NCI-H1694 treated with DMSO at 0.1 percent for 48 hours (cell line): ENCODE measurements around the gene INPP4B.
"Not testable (repeated sequence)": the region's sequence is repeated elsewhere in the genome, so short reads cannot be mapped to it uniquely, and the experiment has no call there.

Experiments used
- DNase-seq: peaks from one replicate; lab custom pipeline; 2025; lab: John Stamatoyannopoulos, UW

INPP4B gene

DNA sequence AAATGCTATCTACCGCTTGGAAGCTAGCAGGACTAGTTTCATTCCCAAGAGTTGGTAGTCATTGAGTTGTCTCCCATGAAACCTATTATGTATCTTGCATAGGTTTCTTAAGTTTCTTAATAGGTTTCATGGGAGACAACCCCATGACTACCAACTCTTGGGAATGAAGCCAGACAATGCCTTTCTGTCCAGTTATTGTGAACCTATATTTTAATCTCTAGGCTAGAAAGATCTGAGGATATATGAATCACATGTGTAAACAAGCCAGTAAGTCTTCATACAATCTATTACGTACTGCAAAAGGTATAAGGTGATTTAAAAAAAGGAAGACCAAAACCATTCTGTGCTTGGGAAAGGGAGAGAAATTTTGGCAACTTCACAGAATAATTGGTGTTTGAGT lies 162.6 kb downstream of the INPP4B start:
- no peak for DNase-seq

DNA sequence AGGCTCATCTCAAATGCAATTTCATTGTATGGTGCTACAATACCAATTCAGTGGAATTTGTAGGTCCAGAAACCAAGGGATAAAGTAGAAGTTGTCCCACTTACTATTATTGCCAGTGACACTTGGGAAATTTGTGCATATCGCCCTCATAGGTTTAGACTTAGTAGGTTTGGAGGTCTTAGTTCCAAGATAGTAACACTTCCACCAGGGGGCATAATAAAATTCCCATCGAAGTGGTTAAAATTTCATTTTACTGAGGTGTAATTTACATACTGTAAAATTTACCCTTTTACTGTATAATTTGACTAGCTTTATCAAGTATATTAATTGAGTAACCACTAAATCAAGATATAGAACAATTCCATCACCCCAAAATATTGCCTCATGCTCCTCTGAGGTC lies 174.6 kb downstream of the INPP4B start:
- no peak for DNase-seq

DNA sequence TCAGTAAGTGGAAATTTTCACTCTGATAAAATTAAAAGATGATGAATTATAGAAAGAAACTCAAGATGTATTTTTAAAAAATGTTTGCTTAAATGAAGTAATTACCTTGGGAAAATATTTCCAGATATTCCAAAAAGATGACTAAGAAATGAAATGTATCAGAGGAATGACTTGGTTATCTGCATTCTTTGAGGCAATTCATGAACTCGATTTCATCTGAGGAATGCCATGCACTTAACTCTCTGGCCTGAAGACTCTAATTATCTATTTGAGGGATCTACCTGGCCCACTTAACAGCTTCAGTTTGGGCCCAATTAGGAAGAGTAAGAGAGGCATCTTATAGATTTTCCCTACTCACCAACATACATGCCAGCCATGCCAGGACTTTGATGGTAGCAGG lies 182.3 kb downstream of the INPP4B start:
- no peak for DNase-seq

DNA sequence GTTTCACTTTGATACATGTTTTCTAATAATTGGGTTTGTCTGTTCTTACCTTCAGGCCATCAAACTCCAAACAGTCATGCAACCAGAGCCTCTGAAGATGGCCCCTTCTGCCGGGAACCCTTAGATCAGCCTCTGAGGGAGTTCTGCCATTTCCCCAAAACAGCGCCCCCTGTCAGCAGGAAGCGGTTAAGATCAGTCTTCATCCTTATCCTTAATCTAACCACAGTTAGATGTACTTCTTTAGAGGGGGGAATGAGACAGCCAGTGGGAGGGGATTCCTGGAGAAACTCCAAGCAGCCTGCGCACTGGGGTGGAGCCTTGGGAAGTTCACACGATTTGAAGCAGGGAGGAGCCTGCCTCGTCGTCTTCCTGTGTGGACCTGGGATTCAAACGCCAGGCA lies 185.4 kb downstream of the INPP4B start:
- no peak for DNase-seq

DNA sequence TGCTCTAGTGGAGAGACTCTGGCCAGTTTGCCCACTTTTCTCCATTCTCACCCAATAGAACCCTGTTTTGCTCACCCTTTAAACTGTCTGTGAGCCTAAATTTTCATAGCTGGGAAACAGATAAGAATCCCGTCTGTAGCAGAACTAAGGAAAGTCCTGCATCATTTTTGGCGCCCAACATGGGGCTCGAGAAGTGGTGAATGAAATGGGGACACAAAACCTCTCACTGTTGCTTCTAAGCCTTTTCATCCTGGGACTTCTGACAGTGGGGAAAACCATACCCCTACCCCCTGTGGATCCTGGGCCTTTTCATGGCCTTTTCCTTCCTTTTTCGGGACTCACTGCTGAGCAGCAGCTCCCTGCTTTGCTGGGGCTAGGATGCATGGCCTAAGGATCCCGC lies 189.9 kb downstream of the INPP4B start:
- DNase-seq: no peak

DNA sequence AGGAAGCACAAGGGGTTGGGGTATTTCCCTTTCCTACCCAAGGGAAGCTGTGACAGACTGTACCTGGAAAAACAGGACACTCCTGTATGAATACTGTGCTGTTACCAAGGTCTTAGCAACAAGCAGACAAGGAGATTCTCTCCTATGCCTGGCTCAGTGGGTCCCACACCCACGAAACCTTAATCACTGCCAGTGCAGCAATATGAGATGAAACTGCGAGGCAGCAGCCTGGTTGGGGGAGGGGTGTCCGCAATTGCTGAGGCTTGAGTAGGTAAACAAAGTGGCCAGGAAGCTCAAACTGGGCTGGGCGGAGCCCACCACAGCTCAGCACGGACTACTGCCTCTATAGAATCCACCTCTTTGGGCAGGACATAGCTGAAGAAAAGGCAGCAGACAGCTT lies 197.7 kb downstream of the INPP4B start:
- no peak for DNase-seq

DNA sequence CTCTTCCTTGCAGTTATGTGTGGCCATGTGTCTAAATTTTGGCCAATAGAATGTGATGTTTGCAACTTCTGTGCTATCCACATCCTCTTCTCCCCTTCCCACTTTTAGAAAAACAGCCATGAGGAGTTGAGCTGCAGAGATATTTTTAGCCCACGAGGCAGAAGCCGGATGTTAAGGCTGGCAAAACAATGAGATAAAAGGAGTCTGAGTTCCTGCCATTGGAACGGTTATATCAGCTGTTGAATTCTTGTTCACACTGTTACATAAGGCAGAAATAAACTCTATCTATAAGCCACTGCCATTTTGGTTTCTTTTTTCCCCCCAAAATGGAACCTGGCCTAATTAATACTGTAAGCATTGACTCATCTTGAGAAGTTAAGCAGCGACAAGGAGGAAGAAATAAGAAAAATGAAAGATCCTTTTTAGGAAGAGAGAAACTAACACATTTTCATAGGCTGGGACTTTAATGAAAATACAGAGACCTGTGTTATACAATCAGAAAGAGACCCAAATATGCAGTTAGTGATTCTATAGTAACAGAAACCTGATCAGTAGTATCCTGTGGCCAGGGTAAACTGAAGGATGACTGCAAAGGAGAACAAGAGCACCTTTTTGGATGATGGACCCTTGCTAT lies 200.5 kb downstream of the INPP4B start:
- no peak for DNase-seq

DNA sequence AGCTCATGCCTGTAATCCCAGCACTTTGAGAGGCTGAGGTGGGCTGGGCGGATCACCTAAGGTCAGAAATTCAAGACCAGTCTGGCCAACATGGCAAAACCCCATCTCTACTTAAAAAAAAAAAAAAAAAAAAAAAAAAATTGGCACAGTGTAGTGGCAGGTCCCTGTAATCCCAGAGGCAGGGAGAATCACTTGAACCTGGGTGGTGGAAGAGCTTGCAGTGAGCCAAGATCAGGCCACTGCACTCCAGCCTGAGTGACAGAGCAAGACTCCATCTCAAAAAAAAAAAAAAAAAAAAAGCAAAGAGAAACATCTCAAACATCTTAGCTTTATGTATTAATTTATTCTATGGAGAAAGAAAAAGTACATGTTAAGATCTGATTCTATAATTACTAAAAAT lies 201.5 kb downstream of the INPP4B start:
- not testable (repeated sequence) for DNase-seq

DNA sequence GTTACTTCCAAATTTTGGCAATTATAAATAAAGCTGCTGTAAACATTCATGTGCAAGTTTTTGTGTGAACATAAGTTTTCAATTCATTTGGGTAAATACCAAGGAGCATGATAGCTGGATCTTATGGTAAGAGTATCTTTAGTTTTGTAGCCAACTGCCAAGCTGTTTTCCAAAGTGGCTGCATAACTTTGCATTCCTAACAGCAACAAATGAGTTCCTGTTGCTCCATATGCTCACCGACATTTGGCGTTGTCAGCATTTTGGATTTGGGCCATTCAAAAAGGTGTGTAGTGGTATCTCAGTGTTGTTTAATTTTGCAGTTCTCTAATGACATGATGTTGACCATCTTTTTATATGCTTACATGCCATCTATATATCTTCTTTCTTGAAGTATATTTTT lies 208.5 kb downstream of the INPP4B start:
- no peak for DNase-seq

DNA sequence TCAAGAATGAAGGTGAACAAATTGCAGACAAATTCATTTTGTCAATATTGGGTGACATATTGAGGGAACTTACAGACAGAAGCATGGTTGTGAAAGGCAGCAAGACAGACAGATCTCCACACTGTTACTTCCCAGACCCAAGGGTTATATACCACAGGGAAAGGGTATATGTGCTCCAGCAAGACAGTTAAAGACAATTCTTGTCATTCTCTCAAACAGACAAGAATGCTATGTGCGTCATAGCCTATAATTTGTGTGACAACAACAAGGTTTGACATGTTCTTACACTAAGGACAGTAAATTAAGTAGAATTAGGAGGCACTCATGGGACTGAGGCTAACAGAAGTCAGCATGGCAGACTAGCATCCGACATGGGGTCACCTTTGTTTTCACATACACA lies 214.3 kb downstream of the INPP4B start:
- DNase-seq: no peak

DNA sequence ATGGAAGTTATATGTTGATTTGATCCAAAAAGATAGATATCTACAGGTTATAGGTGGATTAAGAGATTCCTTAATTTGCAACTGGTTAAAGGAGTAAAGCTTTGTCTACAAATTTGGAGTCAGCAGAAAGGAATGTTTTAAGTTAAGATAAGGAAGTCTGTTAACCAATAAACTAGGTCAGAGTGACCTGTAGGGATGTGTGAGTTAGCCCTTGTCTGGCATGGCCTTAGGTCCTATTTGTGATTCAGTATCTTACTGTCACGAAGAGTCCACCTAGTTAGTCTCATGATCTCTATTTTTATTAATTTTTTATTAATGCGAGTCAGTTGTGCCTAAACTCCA lies 230.8 kb downstream of the INPP4B start:
- no peak for DNase-seq

DNA sequence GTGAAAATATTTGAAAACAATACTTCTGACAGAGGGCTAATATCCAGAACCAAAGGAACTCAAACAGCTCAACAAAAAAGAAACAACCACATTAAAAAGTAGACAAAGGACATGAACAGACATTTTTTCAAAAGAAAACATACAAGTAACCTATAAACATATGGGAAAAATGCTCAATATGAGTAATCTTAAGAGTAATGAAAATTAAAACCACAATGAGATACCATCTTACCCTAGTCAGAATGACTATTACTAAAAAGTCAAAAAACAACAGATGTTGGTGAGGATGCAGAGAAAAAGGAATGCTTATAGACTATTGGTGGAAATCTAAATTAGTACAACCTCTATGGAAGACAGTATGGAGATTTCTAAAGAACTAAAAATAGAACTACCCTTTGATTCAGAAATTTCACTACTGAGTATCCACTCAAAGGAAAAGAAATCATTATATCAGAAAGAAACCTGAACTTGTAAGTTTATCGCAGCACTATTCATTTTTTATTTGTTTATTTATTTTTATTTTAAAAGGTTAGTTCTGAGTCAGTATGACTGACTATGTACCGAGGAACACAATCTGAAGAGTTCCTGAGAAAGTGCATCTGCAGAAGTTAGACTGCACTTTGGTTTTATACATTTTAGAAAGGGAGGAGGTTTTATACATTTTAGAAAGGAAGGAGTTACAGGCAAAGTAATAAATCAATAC lies 231.3 kb downstream of the INPP4B start:
- DNase-seq: no peak

DNA sequence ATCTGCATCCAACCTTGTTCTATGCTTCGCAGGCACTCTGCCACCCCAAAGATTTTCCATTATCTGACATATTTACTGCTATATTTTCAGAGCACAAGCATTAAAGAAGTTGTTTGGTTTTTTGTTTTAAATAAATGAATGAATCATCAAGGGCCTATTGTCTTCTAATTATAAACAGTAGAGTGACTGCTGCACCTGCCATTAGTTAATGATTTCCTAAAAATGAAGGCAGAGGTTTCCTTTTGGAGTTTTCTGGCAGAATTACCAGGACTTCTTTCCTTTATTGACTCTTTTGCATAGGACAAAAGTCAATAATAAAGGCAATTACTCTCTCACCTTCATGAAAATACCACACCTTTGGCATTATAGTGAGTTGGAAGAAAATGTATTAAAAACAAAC lies 238.1 kb downstream of the INPP4B start:
- DNase-seq: no peak

DNA sequence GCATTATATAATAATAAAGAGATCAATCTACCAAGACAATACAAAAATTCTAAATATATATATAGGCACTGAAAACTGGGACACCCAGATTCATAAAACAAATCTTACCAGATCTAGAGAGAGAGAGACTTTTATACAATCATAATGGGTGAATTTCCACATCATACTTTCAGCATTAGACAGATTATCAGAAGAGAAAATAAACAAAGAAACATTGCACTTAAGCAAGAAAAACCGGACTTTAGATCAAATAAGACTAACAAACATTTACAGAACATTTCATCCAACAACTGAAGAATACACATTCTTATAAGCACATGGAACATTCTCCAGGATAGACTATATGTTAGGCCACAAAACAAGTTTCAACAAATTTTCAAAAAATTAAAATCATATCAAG lies 245.1 kb downstream of the INPP4B start:
- no peak for DNase-seq

DNA sequence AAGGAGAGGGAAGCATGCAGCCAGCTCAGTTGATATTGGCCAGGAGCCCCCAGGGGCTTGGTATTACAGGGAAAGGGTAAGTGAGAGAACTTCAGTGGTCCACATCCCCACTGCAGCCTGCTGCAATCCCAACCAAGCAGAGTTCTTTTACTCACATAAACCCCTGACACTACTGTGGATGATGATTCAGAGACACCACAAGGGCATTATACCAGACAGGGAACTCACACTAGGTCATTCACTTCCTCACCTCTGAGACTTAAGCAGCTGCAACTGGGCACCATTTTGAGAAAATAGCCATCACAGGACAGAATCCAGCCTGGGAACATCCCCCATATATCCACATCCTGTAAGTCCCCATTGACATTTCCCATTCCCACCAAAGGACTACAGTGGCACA lies 248.0 kb downstream of the INPP4B start:
- DNase-seq: no peak

DNA sequence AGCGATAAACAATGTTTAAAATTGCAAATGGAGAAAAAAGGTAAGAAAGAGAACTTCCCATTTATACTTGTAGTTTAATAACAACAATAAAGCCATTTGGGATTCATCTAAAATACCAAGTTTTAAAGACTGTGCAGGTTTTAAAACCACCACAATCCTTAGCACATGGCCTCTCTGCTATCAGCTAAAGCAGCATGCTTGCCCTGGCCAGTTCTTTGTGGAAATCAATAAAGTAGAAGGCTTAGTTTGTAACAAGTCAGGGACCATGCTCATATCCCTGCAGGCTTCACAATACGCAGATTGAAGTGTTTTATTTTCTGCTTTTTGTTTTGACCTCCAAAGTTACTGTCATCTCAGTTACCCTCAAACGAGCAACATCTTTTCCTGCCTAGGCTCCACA lies 249.5 kb downstream of the INPP4B start:
- no peak for DNase-seq

DNA sequence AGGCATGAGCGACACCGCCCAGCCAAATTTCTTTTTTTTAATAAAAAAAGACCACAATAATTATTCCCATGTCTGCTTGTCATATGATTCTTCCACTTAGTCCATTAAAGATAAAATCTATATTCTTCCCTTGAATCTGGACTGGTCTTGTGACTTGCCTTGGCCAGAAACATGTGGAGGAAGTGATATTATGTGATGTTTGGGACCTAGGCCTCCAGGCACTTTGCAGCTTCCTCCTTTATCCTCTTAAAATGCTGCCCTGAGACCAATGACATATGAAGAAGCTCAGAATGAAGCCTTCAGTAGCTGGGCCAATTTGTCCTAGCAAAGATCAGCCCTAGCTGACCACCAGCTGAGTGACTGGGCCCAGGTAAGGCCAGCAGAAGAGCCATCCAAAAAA lies 250.0 kb downstream of the INPP4B start:
- DNase-seq: no peak

DNA sequence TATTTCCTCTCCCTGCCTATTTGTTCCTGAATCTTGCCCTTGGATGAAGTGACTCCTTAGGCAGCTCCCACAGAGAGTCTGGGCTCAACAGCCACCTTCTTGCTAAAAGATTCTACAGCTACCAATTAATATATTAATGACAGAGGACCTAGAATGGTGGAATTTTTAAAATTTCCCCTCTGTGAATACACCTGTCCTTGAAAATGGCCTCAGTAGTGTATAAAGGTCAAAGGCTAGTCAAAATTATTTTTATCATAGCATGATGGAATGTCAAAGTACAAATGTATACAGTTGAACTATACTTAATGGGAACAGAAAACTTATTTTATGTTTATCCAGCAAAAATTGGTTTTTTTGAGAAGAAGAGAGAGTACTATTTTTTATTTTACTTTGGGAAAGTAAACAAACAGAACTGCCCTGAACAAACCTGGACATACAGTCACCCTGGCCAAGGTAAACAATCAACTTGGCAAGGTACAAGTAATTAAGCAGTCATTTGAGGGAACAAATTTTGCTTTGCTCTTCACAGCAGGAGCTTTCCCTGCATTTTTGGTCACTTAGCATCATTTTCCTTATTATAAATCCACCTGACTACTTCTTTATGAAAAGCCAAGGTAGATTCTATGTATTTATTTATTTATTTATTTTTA lies 250.8 kb downstream of the INPP4B start:
- DNase-seq: no peak

DNA sequence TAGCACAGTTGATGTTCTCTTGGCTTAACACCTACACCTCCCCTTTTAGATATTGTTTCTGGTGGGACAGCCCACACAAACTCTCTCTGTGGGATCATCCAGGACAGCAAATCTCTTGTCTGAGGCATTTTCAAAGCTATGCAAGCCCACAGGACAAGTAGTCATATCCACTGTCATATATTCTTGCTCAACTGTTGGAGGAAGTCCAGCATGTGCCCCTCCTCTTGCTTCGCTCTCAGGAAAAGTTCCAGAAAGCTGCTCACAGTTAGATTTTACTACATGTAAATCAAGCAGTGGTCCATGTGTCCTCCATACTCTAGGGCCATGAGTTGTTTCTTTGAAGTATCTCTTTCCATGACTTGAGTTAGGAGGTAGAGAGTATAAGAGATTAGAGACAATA lies 260.7 kb downstream of the INPP4B start:
- no peak for DNase-seq

DNA sequence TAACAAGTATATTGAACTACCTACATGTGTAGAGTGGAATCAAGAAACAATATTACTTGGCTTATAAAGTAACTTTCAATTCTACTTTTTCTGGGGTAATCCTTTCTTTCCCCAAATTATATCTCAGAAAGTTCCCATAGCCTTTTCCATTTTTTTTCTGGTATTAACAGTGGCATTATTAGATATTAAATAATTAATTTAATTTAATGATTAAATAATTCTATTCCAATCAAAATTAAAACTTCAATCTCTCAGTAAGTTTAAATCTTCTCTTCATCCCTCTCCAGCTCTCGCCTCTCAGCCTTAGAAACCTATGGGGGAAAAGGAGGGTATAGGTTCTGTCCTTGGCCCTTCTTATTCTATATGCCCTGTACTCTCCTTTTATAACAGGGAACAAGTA lies 262.4 kb downstream of the INPP4B start:
- no peak for DNase-seq

DNA sequence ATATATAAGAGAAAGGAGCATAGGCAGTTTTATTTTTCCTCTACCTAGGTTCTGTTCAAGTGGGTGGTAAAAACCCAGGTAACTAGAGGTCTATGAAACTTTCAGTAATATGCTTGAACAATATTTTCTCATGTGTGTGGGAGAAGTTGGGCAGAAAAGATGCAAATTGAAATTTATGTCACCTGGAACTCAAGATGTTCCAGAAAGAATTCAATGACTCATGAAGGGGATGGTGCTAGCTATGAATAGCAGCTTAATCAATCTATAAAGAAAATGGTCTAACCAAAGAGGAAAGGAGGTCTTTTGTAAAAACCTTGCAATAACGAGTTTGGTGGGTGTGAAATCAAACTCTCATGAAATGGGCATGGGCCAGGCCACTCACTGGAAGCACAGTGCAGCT lies 263.8 kb downstream of the INPP4B start:
- no peak for DNase-seq

DNA sequence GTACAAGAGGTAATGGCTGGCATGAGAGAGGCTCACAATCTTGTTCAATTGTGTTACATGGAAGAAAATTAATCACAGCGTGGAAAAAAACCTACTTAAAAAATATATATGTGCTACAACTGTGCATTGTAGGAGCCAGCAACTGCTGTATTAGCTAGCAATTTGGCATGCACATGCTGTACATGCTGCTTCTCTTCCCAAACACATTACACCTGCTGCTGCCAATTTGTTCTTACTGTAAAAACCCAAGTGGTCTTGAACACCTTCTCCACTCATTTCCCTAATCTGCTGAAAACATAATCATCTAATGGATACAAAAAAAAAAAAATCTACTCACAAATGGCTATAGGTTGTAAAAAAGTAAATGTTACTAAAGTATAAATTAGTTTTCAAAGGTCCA lies 264.2 kb downstream of the INPP4B start:
- DNase-seq: no peak

DNA sequence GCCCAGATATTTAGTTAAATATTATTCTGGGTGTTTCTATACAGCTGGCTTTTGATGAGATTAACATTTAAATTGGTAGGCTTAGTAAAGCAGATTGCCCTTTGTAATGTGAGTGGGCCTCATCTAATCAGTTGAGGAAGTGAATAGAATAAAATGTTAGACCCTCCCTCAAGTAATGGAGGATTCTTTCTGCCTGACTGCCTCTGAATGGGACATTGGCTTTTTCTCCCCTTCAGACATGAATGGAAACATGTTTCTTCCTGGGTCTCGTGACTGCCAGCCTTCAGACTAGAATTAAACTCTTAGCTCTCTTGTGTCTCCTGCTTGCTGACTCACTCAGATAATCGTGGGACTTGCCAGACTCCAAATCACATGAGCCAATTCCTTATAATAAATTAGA lies 266.7 kb downstream of the INPP4B start:
- DNase-seq: no peak

DNA sequence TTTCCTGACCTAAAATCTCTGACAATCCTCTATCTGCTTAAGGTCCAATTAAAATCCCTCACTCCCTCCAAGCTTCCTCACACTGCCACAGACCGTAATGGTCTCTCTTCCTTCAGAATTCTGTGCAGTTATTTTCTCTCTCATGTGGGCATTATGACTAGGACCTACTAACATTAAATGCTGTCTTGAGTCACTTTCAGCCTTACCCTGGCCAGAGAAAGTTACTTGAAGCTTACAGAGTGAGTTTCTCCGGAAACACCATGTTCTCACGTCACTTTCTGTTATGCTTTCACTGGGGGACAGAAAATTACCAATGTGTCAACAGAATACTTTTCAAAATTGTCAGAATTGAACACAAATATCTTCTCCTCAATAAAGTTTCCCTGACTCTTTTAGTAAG lies 271.8 kb downstream of the INPP4B start:
- DNase-seq: no peak
